Activated CD4-positive, alpha-beta T cell treated with anti-CD3 and anti-CD28 coated beads for 36 hours (primary cell): ENCODE results near the gene DLGAP1. TPM values are rescaled to one million over a fixed set of nuclear protein-coding genes. Genes with fewer than 3 reads are reported as not detected.

Source experiments
- ATAC-seq: fragments of 200-7000 bp; cut with Tn5 transposase; one replicate; pipeline ENCODE4 v1.10.0; 2021; ENCODE audit warnings: mild to moderate bottlenecking, moderate library complexity
- CTCF ChIA-PET: fragments of 350-600 bp; sonication (Branson Sonifier 250); formaldehyde crosslinking; loops from one replicate; lab custom pipeline; 2021; ENCODE audit warnings: antibody characterized with exemption; lab: Charles Lee
- POLR2A ChIA-PET: fragments of 350-600 bp; sonication (Branson Sonifier 250); formaldehyde crosslinking; loops from one replicate; lab custom pipeline; 2021; ENCODE audit warnings: antibody characterized with exemption, inconsistent platforms; lab: Charles Lee
- DNase-seq: peaks from one replicate; pipeline ENCODE4 v3.0.0-alpha.2; 2020
- H3K27ac Mint-ChIP-seq: one replicate; pipeline ENCODE4 v1.8.0; 2021; ENCODE audit warnings: mixed read lengths
- H3K27me3 Mint-ChIP-seq: one replicate; pipeline ENCODE4 v1.8.0; 2021; ENCODE audit warnings: mixed read lengths
- H3K36me3 Mint-ChIP-seq: one replicate; pipeline ENCODE4 v1.8.0; 2021; ENCODE audit warnings: low read depth, mixed read lengths
- H3K4me1 Mint-ChIP-seq: one replicate; pipeline ENCODE4 v1.8.0; 2021; ENCODE audit warnings: mixed read lengths
- H3K4me3 Mint-ChIP-seq: one replicate; pipeline ENCODE4 v1.8.0; 2021; ENCODE audit warnings: mild to moderate bottlenecking, moderate library complexity, mixed read lengths
- H3K9me3 Mint-ChIP-seq: one replicate; pipeline ENCODE4 v1.8.0; 2021; ENCODE audit warnings: low read depth, mixed read lengths
- intact Hi-C, 2 experiments: fragments of 100-400 bp; cut with DNase I in 1 of 2; cut with micrococcal nuclease in 1 of 2; formaldehyde crosslinking; loops; one replicate each; pipeline versions ENCODE4 v1.14.2 to v1.15.1; 2022 to 2024; cut with DNase I, micrococcal nuclease
- total RNA-seq, 2 experiments: library from RNA; stranded (reverse); gene quantifications; one replicate each; pipeline ENCODE4 v1.2.3, GENCODE V29; 2021

DLGAP1 gene
- total RNA-seq, 2 experiments from 2014 or later = 0.14 TPM; not detected in 1

- intact Hi-C loops = no loop called here
- no peaks in the 10 kb centered on the region for H3K4me1 Mint-ChIP-seq
- H3K4me3 Mint-ChIP-seq = no peak overlapping the region
- peaks cover 2% of the 10 kb centered on the region for H3K27me3 Mint-ChIP-seq
- ChIA-PET CTCF (no interaction called here), POLR2A (no interaction called here)
- H3K27ac Mint-ChIP-seq = no peak overlapping the region
- no peak for ATAC-seq
- DNase-seq = no peak
- no peaks in the 10 kb centered on the region for H3K9me3 Mint-ChIP-seq
- H3K36me3 Mint-ChIP-seq = no peaks in the 10 kb centered on the region
These were observed 495.0 kb downstream of the DLGAP1 start for GRCh38 chr18:3960142-3960541.

- ATAC-seq = no peak
- intact Hi-C loops = no loop called here
- no peak for DNase-seq
- Mint-ChIP-seq H3K4me3 (no peak overlapping the region), H3K27ac (no peak overlapping the region), H3K36me3 (no peaks in the 10 kb centered on the region), H3K9me3 (no peaks in the 10 kb centered on the region), H3K4me1 (no peaks in the 10 kb centered on the region), H3K27me3 (peaks cover 3% of the 10 kb centered on the region)
- POLR2A ChIA-PET = no interaction called here
- CTCF ChIA-PET = no interaction called here
These were observed 503.1 kb downstream of the DLGAP1 start for GRCh38 chr18:3952031-3952430.

GRCh38 chr18:3950668-3951404 is 504.3 kb downstream of the DLGAP1 start:
- POLR2A ChIA-PET = no interaction called here
- no peak overlapping the region for H3K4me3 Mint-ChIP-seq
- peaks cover 3% of the 10 kb centered on the region for H3K27me3 Mint-ChIP-seq
- H3K36me3 Mint-ChIP-seq = no peaks in the 10 kb centered on the region
- H3K4me1 Mint-ChIP-seq = no peaks in the 10 kb centered on the region
- intact Hi-C loops = no loop called here
- H3K9me3 Mint-ChIP-seq = no peaks in the 10 kb centered on the region
- no peak overlapping the region for H3K27ac Mint-ChIP-seq
- DNase-seq (no peak), ATAC-seq (no peak)
- CTCF ChIA-PET = interaction anchor here (0.6 kb wide), 2 partner anchors 180 to 860 kb away, joined by 3 to 5 read pairs; no protein-coding TSS in a partner anchor

- H3K4me3 Mint-ChIP-seq = no peak overlapping the region
- H3K4me1 Mint-ChIP-seq = no peaks in the 10 kb centered on the region
- no peak for DNase-seq
- intact Hi-C loops = no loop called here
- no peaks in the 10 kb centered on the region for H3K9me3 Mint-ChIP-seq
- no peaks in the 10 kb centered on the region for H3K36me3 Mint-ChIP-seq
- ATAC-seq = no peak
- ChIA-PET POLR2A (no interaction called here), CTCF (no interaction called here)
- H3K27ac Mint-ChIP-seq = no peak overlapping the region
- peaks cover 5% of the 10 kb centered on the region for H3K27me3 Mint-ChIP-seq
These were observed 506.1 kb downstream of the DLGAP1 start for GRCh38 chr18:3948958-3949357.

- peaks cover 2% of the 10 kb centered on the region for H3K27me3 Mint-ChIP-seq
- H3K4me1 Mint-ChIP-seq = no peaks in the 10 kb centered on the region
- H3K36me3 Mint-ChIP-seq = no peaks in the 10 kb centered on the region
- ATAC-seq = no peak
- no peak overlapping the region for H3K27ac Mint-ChIP-seq
- H3K9me3 Mint-ChIP-seq = no peaks in the 10 kb centered on the region
- CTCF ChIA-PET = no interaction called here
- POLR2A ChIA-PET = no interaction called here
- no peak for DNase-seq
- no peak overlapping the region for H3K4me3 Mint-ChIP-seq
- intact Hi-C loops = no loop called here
These were observed 507.7 kb downstream of the DLGAP1 start for GRCh38 chr18:3947383-3947782.

- ATAC-seq (no peak), DNase-seq (no peak)
- POLR2A ChIA-PET = no interaction called here
- intact Hi-C loops = no loop called here
- Mint-ChIP-seq H3K27me3 (peaks cover 2% of the 10 kb centered on the region), H3K9me3 (no peaks in the 10 kb centered on the region), H3K36me3 (no peaks in the 10 kb centered on the region), H3K4me1 (no peaks in the 10 kb centered on the region), H3K4me3 (no peak overlapping the region), H3K27ac (no peak overlapping the region)
- CTCF ChIA-PET = no interaction called here
These were observed 519.8 kb downstream of the DLGAP1 start for GRCh38 chr18:3935305-3935704.

- intact Hi-C loops = no loop called here
- CTCF ChIA-PET = no interaction called here
- Mint-ChIP-seq H3K4me1 (no peaks in the 10 kb centered on the region), H3K27ac (no peak overlapping the region), H3K4me3 (no peak overlapping the region), H3K36me3 (no peaks in the 10 kb centered on the region), H3K27me3 (peaks cover 2% of the 10 kb centered on the region), H3K9me3 (no peaks in the 10 kb centered on the region)
- ATAC-seq = no peak
- no peak for DNase-seq
- POLR2A ChIA-PET = no interaction called here
These were observed 522.8 kb downstream of the DLGAP1 start for GRCh38 chr18:3932276-3932675.

- Mint-ChIP-seq H3K4me3 (no peak overlapping the region), H3K9me3 (no peaks in the 10 kb centered on the region), H3K27ac (no peak overlapping the region), H3K27me3 (peaks cover 2% of the 10 kb centered on the region), H3K4me1 (no peaks in the 10 kb centered on the region), H3K36me3 (no peaks in the 10 kb centered on the region)
- intact Hi-C loops = no loop called here
- DNase-seq (no peak), ATAC-seq (no peak)
- ChIA-PET POLR2A (no interaction called here), CTCF (interaction anchor here (1.0 kb wide), 1 partner anchor 160 kb away, joined by 3 read pairs; no protein-coding TSS in a partner anchor)
These were observed 523.5 kb downstream of the DLGAP1 start for GRCh38 chr18:3931542-3932112.

- no peak for ATAC-seq
- intact Hi-C loops = no loop called here
- Mint-ChIP-seq H3K4me3 (no peak overlapping the region), H3K27me3 (no peaks in the 10 kb centered on the region), H3K4me1 (no peaks in the 10 kb centered on the region), H3K36me3 (no peaks in the 10 kb centered on the region), H3K27ac (no peak overlapping the region), H3K9me3 (no peaks in the 10 kb centered on the region)
- ChIA-PET CTCF (interaction anchor here (1.0 kb wide), 1 partner anchor 159 kb away, joined by 3 read pairs; no protein-coding TSS in a partner anchor), POLR2A (no interaction called here)
- DNase-seq = no peak
These were observed 524.1 kb downstream of the DLGAP1 start for GRCh38 chr18:3931013-3931315.

GRCh38 chr18:3930126-3931012 is 524.7 kb downstream of the DLGAP1 start:
- Mint-ChIP-seq H3K27ac (no peak overlapping the region), H3K4me1 (no peaks in the 10 kb centered on the region), H3K9me3 (no peaks in the 10 kb centered on the region), H3K4me3 (no peak overlapping the region), H3K36me3 (no peaks in the 10 kb centered on the region), H3K27me3 (peaks cover 2% of the 10 kb centered on the region)
- DNase-seq (no peak), ATAC-seq (no peak)
- ChIA-PET POLR2A (no interaction called here), CTCF (interaction anchor here (1.0 kb wide), 1 partner anchor 159 kb away, joined by 3 read pairs; no protein-coding TSS in a partner anchor)
- intact Hi-C loops = no loop called here

GRCh38 chr18:3924455-3924854 is 530.7 kb downstream of the DLGAP1 start:
- DNase-seq = no peak
- H3K4me3 Mint-ChIP-seq = no peak overlapping the region
- H3K4me1 Mint-ChIP-seq = peaks cover 5% of the 10 kb centered on the region
- ChIA-PET CTCF (interaction anchor here (0.6 to 0.7 kb wide), 2 partner anchors 11 to 202 kb away, joined by 3 read pairs; no protein-coding TSS in a partner anchor), POLR2A (no interaction called here)
- intact Hi-C loops = no loop called here
- H3K9me3 Mint-ChIP-seq = no peaks in the 10 kb centered on the region
- peaks cover 10% of the 10 kb centered on the region for H3K27me3 Mint-ChIP-seq
- peak; percentile 19 for ATAC-seq
- no peak overlapping the region for H3K27ac Mint-ChIP-seq
- H3K36me3 Mint-ChIP-seq = no peaks in the 10 kb centered on the region
